ENCODE data around the gene ZNF277.
"Not testable (repeated sequence)": the region's sequence is repeated elsewhere in the genome, so short reads cannot be mapped to it uniquely, and the experiment has no call there.

The ZNF277 gene

GRCh38 chr7:112236597-112236996 is 30.1 kb downstream of the ZNF277 start:
- ChIA-PET CTCF (no interaction called here), POLR2A (no interaction called here)
- TF ChIP-seq CTCF (IDR thresholded peaks at IDR 0.05; ENCODE audit: control extremely low read depth, extremely low read depth, low read depth, missing control alignments): no peak
- no peak for DNase-seq (ENCODE audit: extremely low spot score)

DNA sequence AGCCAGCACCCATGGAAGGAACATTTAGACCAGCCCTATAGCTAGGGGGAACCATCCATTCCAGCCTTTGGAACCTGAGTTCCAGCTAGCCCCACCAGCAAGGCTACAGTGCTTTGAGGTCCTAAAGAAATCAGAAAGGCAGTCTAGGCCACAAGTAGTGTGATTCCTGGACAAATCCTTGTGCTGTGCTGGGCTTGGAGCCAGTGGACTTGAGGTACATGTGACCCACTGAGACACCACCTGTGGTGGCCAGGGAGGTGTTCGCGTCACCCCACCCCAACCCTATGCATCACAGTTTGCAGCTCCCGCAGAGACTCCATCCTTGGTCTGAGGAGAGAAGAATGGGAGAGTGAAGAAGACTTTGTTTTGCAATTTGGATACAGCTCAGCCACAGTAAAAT is 31.8 kb downstream of the ZNF277 start:
- POLR2A ChIA-PET: no interaction called here
- CTCF ChIA-PET: interaction anchor here (1.2 to 1.4 kb wide), 2 partner anchors 9 to 14 kb away, joined by 3 to 4 read pairs; no protein-coding TSS in a partner anchor
- no peak for DNase-seq (ENCODE audit: extremely low spot score)
- TF ChIP-seq CTCF (IDR thresholded peaks at IDR 0.05; ENCODE audit: control extremely low read depth, extremely low read depth, low read depth, missing control alignments): no peak

GRCh38 chr7:112238852-112239610 is 32.5 kb downstream of the ZNF277 start:
- ChIA-PET POLR2A (no interaction called here), CTCF (interaction anchor here (1.2 to 1.4 kb wide), 2 partner anchors 10 to 15 kb away, joined by 3 to 4 read pairs; no protein-coding TSS in a partner anchor)
- TF ChIP-seq CTCF (IDR thresholded peaks at IDR 0.05; ENCODE audit: control extremely low read depth, extremely low read depth, low read depth, missing control alignments): no peak
- DNase-seq (ENCODE audit: extremely low spot score): no peak

- TF ChIP-seq CTCF (IDR thresholded peaks at IDR 0.05; ENCODE audit: control extremely low read depth, extremely low read depth, low read depth, missing control alignments): no peak
- no peak for DNase-seq (ENCODE audit: extremely low spot score)
- POLR2A ChIA-PET: no interaction called here
- CTCF ChIA-PET: no interaction called here
Observed at GRCh38 chr7:112248598-112248997, 42.1 kb downstream of the ZNF277 start.

DNA sequence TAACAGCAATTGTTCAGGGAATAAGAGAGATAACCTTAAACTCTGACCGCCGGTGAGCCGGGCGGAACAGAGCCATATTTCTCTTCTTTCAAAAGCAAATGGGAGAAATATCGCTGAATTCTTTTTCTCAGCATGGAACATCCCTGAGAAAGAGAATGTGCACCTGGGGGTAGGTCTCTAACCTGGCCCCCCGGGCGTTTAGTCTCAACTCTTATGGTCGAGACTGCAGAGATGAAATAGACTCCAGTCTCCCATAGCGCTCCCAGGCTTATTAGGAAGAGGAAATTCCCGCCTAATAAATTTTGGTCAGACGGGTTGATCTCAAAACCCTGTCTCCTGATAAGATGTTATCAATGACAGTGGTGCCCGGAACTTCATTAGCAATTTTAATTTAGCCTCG is 43.5 kb downstream of the ZNF277 start:
- POLR2A ChIA-PET; DNase-seq (ENCODE audit: extremely low spot score); CTCF ChIA-PET: not testable (repeated sequence)

DNA sequence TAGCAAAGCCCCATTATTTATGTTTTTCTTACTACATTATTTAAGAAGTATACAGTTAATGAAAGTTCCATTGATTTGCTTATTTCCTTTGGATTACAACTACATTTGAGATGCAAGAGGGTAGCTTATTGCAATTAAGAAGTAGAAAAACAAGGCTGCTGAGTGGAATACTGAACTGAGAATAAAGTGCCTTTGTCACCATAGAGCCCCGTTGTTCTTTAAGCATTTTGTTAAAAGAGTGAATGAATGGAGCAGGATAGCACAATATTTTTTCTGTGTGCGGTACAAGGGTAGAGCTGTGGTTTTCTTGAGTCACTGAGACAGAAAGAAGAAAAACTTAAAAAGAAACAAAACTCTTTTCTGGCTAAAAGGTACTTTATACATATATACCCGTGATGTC is 45.6 kb downstream of the ZNF277 start:
- CTCF ChIA-PET: no interaction called here
- no peak for DNase-seq (ENCODE audit: extremely low spot score)
- POLR2A ChIA-PET: no interaction called here

More for the DNA sequence above, 45.6 kb downstream of the ZNF277 start:
- TF ChIP-seq CTCF (IDR thresholded peaks at IDR 0.05; ENCODE audit: control extremely low read depth, extremely low read depth, low read depth, missing control alignments): no peak

All from GM10248 (cell line).